Trophoblast cell (in vitro differentiated cells and primary cell): ENCODE results near the gene ZBTB34.

Source experiments
- DNase-seq, 2 donors: peaks; one replicate each; pipeline ENCODE4 v3.0.0-alpha.2; 2016
- H2AFZ ChIP-seq: 2 replicates; pipeline ENCODE4 v1.6.1; 2013; ENCODE audit warnings: low read length, moderate library complexity, mild to moderate bottlenecking; ENCODE audit not compliant: insufficient read depth, poor library complexity
- H2AK5ac ChIP-seq: 2 replicates; pipeline ENCODE4 v1.6.1; 2013; ENCODE audit warnings: mild to moderate bottlenecking, low read length
- H2BK120ac ChIP-seq: 2 replicates; pipeline ENCODE4 v1.6.1; 2013; ENCODE audit warnings: low read length, mild to moderate bottlenecking, moderate library complexity; ENCODE audit not compliant: insufficient read depth, poor library complexity
- H2BK12ac ChIP-seq: 2 replicates; pipeline ENCODE4 v1.6.1; 2013; ENCODE audit warnings: mild to moderate bottlenecking, low read length, moderate library complexity
- H2BK5ac ChIP-seq: 2 replicates; pipeline ENCODE4 v1.6.1; 2013; ENCODE audit warnings: low read length, low read depth, moderate library complexity, mild to moderate bottlenecking; ENCODE audit not compliant: poor library complexity
- H3K14ac ChIP-seq: 2 replicates; pipeline ENCODE4 v1.6.1; 2013; ENCODE audit warnings: mild to moderate bottlenecking, low read length
- H3K18ac ChIP-seq: 2 replicates; pipeline ENCODE4 v1.6.1; 2013; ENCODE audit warnings: mild to moderate bottlenecking, low read length
- H3K23ac ChIP-seq: 2 replicates; pipeline ENCODE4 v1.6.1; 2013; ENCODE audit warnings: low read length
- H3K27ac ChIP-seq: 2 replicates; pipeline ENCODE4 v1.5.1; 2013; ENCODE audit warnings: low read depth, mild to moderate bottlenecking, inconsistent platforms, low read length, moderate library complexity
- H3K27me3 ChIP-seq: 2 replicates; pipeline ENCODE4 v1.6.1; 2013; ENCODE audit warnings: inconsistent platforms, mild to moderate bottlenecking, low read length, moderate library complexity; ENCODE audit not compliant: insufficient read depth
- H3K36me3 ChIP-seq, 2 experiments: 1 replicate in 1 of 2; 2 replicates in 1 of 2; pipeline ENCODE4 v1.6.1; 2013; ENCODE audit warnings: low read length in 2 of 2, mild to moderate bottlenecking in 2 of 2, moderate library complexity in 1 of 2; ENCODE audit not compliant: insufficient read depth in 2 of 2, control insufficient read depth in 1 of 2
- H3K4ac ChIP-seq: 2 replicates; pipeline ENCODE4 v1.6.1; 2013; ENCODE audit warnings: low read depth, mild to moderate bottlenecking, low read length, moderate library complexity
- H3K4me1 ChIP-seq, 2 experiments: 1 replicate in 1 of 2; 2 replicates in 1 of 2; pipeline ENCODE4 v1.6.1; 2013; ENCODE audit warnings: low read length in 2 of 2, mild to moderate bottlenecking in 2 of 2, moderate library complexity in 1 of 2; ENCODE audit not compliant: insufficient read depth in 2 of 2, control insufficient read depth in 1 of 2
- H3K4me2 ChIP-seq: 2 replicates; pipeline ENCODE4 v1.6.1; 2013; ENCODE audit warnings: inconsistent platforms, mild to moderate bottlenecking, low read length, moderate library complexity
- H3K4me3 ChIP-seq: 2 replicates; pipeline ENCODE4 v1.5.1; 2013; ENCODE audit warnings: mild to moderate bottlenecking, low read depth, low read length, inconsistent platforms
- H3K79me1 ChIP-seq: one replicate; pipeline ENCODE4 v1.6.1; 2013; ENCODE audit warnings: low read length
- H3K79me2 ChIP-seq: 2 replicates; pipeline ENCODE4 v1.6.1; 2013; ENCODE audit warnings: low read length, mild to moderate bottlenecking; ENCODE audit not compliant: control insufficient read depth, insufficient read depth, poor library complexity
- H3K9ac ChIP-seq: 2 replicates; pipeline ENCODE4 v1.6.1; 2013; ENCODE audit warnings: mild to moderate bottlenecking, low read length
- H3K9me3 ChIP-seq: 2 replicates; pipeline ENCODE4 v1.6.1; 2013; ENCODE audit warnings: low read depth, mild to moderate bottlenecking, control low read depth, inconsistent platforms, low read length; ENCODE audit not compliant: insufficient read depth
- H4K12ac ChIP-seq: 2 replicates; pipeline ENCODE4 v1.6.1; 2013; ENCODE audit warnings: low read depth, mild to moderate bottlenecking, low read length, moderate library complexity
- H4K8ac ChIP-seq: 2 replicates; pipeline ENCODE4 v1.6.1; 2013; ENCODE audit warnings: low read depth, mild to moderate bottlenecking, low read length, moderate library complexity
- H4K91ac ChIP-seq: one replicate; pipeline ENCODE4 v1.6.1; 2013; ENCODE audit warnings: low read depth, mild to moderate bottlenecking, low read length, moderate library complexity
- WGBS: extraction: QIAGEN DNeasy Blood & Tissue Kit; methylation state at CpG from one replicate; pipeline ENCODE4 v1.1.7; 2013; ENCODE audit warnings: missing lambda C conversion rate; ENCODE audit not compliant: insufficient read length, insufficient coverage; ENCODE audit errors: extremely low coverage; 5-methylcytosine and 5-hydroxymethylcytosine counted together

The ZBTB34 gene

DNA sequence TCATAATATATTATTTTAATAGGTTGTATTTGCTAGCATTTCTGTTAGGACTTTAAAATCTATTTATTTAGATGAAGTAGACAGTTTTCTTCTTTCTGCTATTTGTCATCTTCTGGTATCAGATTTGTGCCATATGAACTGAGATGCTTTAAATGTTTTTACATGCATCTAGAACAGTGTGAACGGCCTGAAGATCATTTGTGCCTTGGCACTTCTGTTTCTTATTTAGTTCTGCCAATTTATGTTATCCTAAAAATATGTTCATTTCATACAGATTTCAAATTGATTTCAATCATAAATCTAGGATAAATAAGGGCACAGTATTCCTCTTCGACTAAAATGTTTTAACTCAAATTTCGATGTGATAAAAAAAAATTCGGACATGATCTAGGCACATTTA, 16.1 kb downstream of the ZBTB34 start:
- Histone ChIP-seq H3K4me1 (peaks cover 2 to 7% of the 10 kb centered on the region in 2 experiments), H2BK12ac (no peak overlapping the region), H3K27me3 (no peaks in the 10 kb centered on the region), H2AFZ (no peak overlapping the region), H3K79me2 (no peaks in the 10 kb centered on the region), H3K9ac (no peak overlapping the region), H4K91ac (no peak overlapping the region), H3K79me1 (no peaks in the 10 kb centered on the region), H3K4ac (no peak overlapping the region), H2BK120ac (no peak overlapping the region), H3K14ac (no peak overlapping the region), H3K27ac (no peak overlapping the region), H3K4me3 (no peak overlapping the region), H3K4me2 (no peak overlapping the region), H2BK5ac (no peak overlapping the region), H2AK5ac (no peak overlapping the region), H3K23ac (no peak overlapping the region), H4K8ac (no peak overlapping the region), H3K9me3 (no peaks in the 10 kb centered on the region), H3K18ac (no peak overlapping the region), H4K12ac (no peak overlapping the region), H3K36me3 (peaks cover 20 to 21% of the 10 kb centered on the region in 2 experiments)
- no peak for DNase-seq
- no CpG with 5 or more reads among the region's 4 CpGs for WGBS

DNA sequence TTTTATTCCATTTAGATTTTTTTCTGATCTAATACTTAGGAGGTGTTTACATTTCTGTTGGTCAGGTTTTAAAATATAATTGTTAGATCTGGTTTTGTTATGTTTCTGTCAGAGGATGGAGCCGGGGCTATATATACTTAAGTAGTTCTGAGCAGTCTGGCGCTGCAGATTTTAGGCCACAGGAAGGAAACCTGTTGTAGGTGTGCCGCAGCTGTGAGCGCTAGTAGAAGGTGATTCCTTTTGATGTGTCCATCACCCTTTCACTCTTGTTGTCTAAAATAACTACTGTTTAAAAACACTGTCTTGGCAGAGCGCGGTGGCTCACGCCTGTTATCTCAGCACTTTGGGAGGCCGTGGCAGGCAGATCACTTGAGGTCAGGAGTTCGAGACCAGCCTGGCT, 17.0 kb downstream of the ZBTB34 start:
- no peaks in the 10 kb centered on the region for H3K9me3 ChIP-seq
- H3K9ac ChIP-seq, result no peak overlapping the region
- H3K36me3 ChIP-seq, result peaks cover 20 to 22% of the 10 kb centered on the region in 2 experiments
- no peak overlapping the region for H2BK12ac ChIP-seq
- no peak overlapping the region for H2AK5ac ChIP-seq
- no peak for DNase-seq
- no peak overlapping the region for H4K8ac ChIP-seq
- no peak overlapping the region for H3K4me2 ChIP-seq
- no peak overlapping the region for H3K18ac ChIP-seq
- no peak overlapping the region for H2BK5ac ChIP-seq
- no peaks in the 10 kb centered on the region for H3K79me1 ChIP-seq
- H4K91ac ChIP-seq, result no peak overlapping the region
- H3K4ac ChIP-seq, result no peak overlapping the region
- H2AFZ ChIP-seq, result no peak overlapping the region
- no peaks in the 10 kb centered on the region for H3K79me2 ChIP-seq
- H3K27me3 ChIP-seq, result no peaks in the 10 kb centered on the region
- H3K14ac ChIP-seq, result no peak overlapping the region
- no peak overlapping the region for H3K23ac ChIP-seq
- no peak overlapping the region for H3K4me3 ChIP-seq
- H3K4me1 ChIP-seq, result peaks cover 0 to 3% of the 10 kb centered on the region in 2 experiments
- H4K12ac ChIP-seq, result no peak overlapping the region
- no CpG with 5 or more reads among the region's 9 CpGs for WGBS
- no peak overlapping the region for H3K27ac ChIP-seq
- H2BK120ac ChIP-seq, result no peak overlapping the region

DNA sequence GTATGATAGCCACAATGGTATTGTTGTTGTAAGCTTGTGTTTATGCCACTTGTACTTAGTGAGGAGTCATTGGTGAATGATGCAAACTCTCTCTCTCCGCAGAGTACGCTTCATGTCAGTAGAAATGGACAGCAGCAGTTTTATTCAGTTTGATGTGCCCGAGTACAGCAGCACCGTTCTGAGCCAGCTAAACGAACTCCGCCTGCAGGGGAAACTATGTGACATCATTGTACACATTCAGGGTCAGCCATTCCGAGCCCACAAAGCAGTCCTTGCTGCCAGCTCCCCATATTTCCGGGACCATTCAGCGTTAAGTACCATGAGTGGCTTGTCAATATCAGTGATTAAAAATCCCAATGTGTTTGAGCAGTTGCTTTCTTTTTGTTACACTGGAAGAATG, 18.8 kb downstream of the ZBTB34 start:
- no peak overlapping the region for H2BK12ac ChIP-seq
- no peaks in the 10 kb centered on the region for H3K79me2 ChIP-seq
- no peak overlapping the region for H2AK5ac ChIP-seq
- H2BK120ac ChIP-seq, result no peak overlapping the region
- no peak overlapping the region for H3K9ac ChIP-seq
- no peaks in the 10 kb centered on the region for H3K9me3 ChIP-seq
- H4K8ac ChIP-seq, result no peak overlapping the region
- H3K23ac ChIP-seq, result no peak overlapping the region
- no peaks in the 10 kb centered on the region for H3K79me1 ChIP-seq
- peaks cover 0 to 2% of the 10 kb centered on the region in 2 experiments for H3K4me1 ChIP-seq
- no peak overlapping the region for H4K91ac ChIP-seq
- no peaks in the 10 kb centered on the region for H3K27me3 ChIP-seq
- no peak overlapping the region for H3K4me3 ChIP-seq
- DNase-seq, result no peak
- peaks cover 25 to 28% of the 10 kb centered on the region in 2 experiments for H3K36me3 ChIP-seq
- H2BK5ac ChIP-seq, result no peak overlapping the region
- H3K14ac ChIP-seq, result no peak overlapping the region
- H3K4ac ChIP-seq, result no peak overlapping the region
- no peak overlapping the region for H3K27ac ChIP-seq
- no peak overlapping the region for H2AFZ ChIP-seq
- WGBS, result no CpG with 5 or more reads among the region's 9 CpGs
- no peak overlapping the region for H3K4me2 ChIP-seq
- H4K12ac ChIP-seq, result no peak overlapping the region
- H3K18ac ChIP-seq, result no peak overlapping the region

DNA sequence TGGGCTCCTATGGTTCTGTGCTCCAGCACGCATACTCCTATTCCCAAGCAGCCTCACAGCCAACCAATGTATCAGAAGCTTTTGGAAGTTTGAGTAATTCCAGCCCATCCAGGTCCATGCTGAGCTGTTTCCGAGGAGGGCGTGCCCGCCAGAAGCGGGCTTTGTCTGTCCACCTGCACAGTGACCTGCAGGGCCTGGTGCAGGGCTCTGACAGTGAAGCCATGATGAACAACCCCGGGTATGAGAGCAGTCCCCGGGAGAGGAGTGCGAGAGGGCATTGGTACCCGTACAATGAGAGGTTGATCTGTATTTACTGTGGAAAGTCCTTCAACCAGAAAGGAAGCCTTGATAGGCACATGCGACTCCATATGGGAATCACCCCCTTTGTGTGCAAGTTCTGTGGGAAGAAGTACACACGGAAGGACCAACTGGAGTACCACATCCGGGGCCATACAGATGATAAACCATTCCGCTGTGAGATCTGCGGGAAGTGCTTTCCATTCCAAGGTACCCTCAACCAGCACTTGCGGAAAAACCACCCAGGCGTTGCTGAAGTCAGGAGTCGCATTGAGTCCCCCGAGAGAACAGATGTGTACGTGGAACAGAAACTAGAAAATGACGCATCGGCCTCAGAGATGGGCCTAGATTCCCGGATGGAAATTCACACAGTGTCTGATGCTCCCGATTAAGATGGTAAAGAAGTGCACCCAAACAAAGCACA, 19.9 kb downstream of the ZBTB34 start:
- Histone ChIP-seq H3K4me1 (no peaks in the 10 kb centered on the region), H2BK5ac (no peak overlapping the region), H2AFZ (no peak overlapping the region), H3K27ac (no peak overlapping the region), H4K91ac (no peak overlapping the region), H3K9ac (no peak overlapping the region), H4K12ac (no peak overlapping the region), H3K14ac (no peak overlapping the region), H3K4me2 (no peak overlapping the region), H3K9me3 (no peaks in the 10 kb centered on the region), H3K79me2 (no peaks in the 10 kb centered on the region), H3K4me3 (no peak overlapping the region), H3K18ac (no peak overlapping the region), H2BK12ac (no peak overlapping the region), H2BK120ac (no peak overlapping the region), H2AK5ac (no peak overlapping the region), H3K27me3 (no peaks in the 10 kb centered on the region), H3K4ac (no peak overlapping the region), H3K23ac (no peak overlapping the region), H3K36me3 (peaks cover 25 to 28% of the 10 kb centered on the region in 2 experiments), H4K8ac (no peak overlapping the region), H3K79me1 (no peaks in the 10 kb centered on the region)
- no peak for DNase-seq
- WGBS, result no CpG with 5 or more reads among the region's 23 CpGs
